RCC 7860 (cell line): ENCODE measurements around the gene CACTIN.
"Not testable (repeated sequence)": the region's sequence is repeated elsewhere in the genome, so short reads cannot be mapped to it uniquely, and the experiment has no call there.

Experiments used
- DNase-seq: peaks from one replicate; pipeline ENCODE4 v3.0.0-alpha.2; 2015; ENCODE audit warnings: low spot score
- FAIRE-seq: peaks from 2 replicates; lab custom pipeline; 2012; peaks lifted over from hg19 to GRCh38; lab: Jason Lieb, UNC

The CACTIN gene

GRCh38 chr19:3626473-3627350, at the start of gene CACTIN:
CACTIN (minus strand) TSS chr19:3626790; CDS start chr19:3626762, 28 bp downstream.
- DNase-seq (peak; percentile 95), FAIRE-seq (peak; percentile 91)

GRCh38 chr19:3674784-3675543, 48.4 kb upstream of the CACTIN start:
- DNase-seq (no peak), FAIRE-seq (no peak)

- FAIRE-seq (no peak), DNase-seq (no peak)
Measured at GRCh38 chr19:3673506-3674439, 47.2 kb upstream of the CACTIN start.

GRCh38 chr19:3672993-3673392, 46.4 kb upstream of the CACTIN start:
- FAIRE-seq: no peak

GRCh38 chr19:3672575-3672948, 46.0 kb upstream of the CACTIN start:
- DNase-seq (no peak), FAIRE-seq (no peak)

More at GRCh38 chr19:3672993-3673392, 46.4 kb upstream of the CACTIN start:
- DNase-seq: no peak

- no peak for FAIRE-seq
- no peak for DNase-seq
Measured at GRCh38 chr19:3671680-3672574, 45.3 kb upstream of the CACTIN start.

GRCh38 chr19:3670796-3671679, 44.4 kb upstream of the CACTIN start:
- DNase-seq (no peak), FAIRE-seq (no peak)

- DNase-seq: no peak
- no peak for FAIRE-seq
Measured at GRCh38 chr19:3669947-3670795, 43.6 kb upstream of the CACTIN start.

GRCh38 chr19:3669082-3669946, 42.7 kb upstream of the CACTIN start:
- no peak for FAIRE-seq
- no peak for DNase-seq

GRCh38 chr19:3668331-3669081, 41.9 kb upstream of the CACTIN start:
- DNase-seq (no peak), FAIRE-seq (no peak)

- DNase-seq (no peak), FAIRE-seq (no peak)
Measured at GRCh38 chr19:3667766-3668165, 41.2 kb upstream of the CACTIN start.

- FAIRE-seq (no peak), DNase-seq (no peak)
Measured at GRCh38 chr19:3667037-3667638, 40.5 kb upstream of the CACTIN start.

GRCh38 chr19:3666545-3666856, 39.9 kb upstream of the CACTIN start:
- not testable (repeated sequence) for FAIRE-seq, DNase-seq

- DNase-seq (no peak), FAIRE-seq (no peak)
Measured at GRCh38 chr19:3665681-3666544, 39.3 kb upstream of the CACTIN start.
